OCI-LY1 (cell line): ENCODE measurements around the gene NPAS3.

Experiments used
- H2AFZ ChIP-seq: fragments of 200-600 bp; sonication (generic), shearing (Covaris generic); 2 replicates; pipeline ENCODE4 v1.6.0; 2014; ENCODE audit warnings: antibody characterized with exemption, mild to moderate bottlenecking, low read length
- H3F3A ChIP-seq: fragments of 200-600 bp; sonication (generic), shearing (Covaris generic); 2 replicates; pipeline ENCODE4 v1.6.0; 2014; ENCODE audit warnings: mild to moderate bottlenecking, antibody characterized with exemption, low read length, moderate library complexity; ENCODE audit not compliant: insufficient read depth
- H3K27ac ChIP-seq: fragments of 200-600 bp; sonication (generic); 2 replicates; pipeline ENCODE4 v1.5.1; 2014; ENCODE audit warnings: low read length, mixed run types, mild to moderate bottlenecking, low read depth; ENCODE audit not compliant: poor library complexity, severe bottlenecking
- H3K27me3 ChIP-seq: fragments of 200-600 bp; sonication (generic); 2 replicates; pipeline ENCODE4 v1.6.0; 2014; ENCODE audit warnings: antibody characterized with exemption, mild to moderate bottlenecking, low read length, moderate library complexity; ENCODE audit not compliant: insufficient read depth
- H3K36me3 ChIP-seq: fragments of 200-600 bp; sonication (generic); 2 replicates; pipeline ENCODE4 v1.6.1; 2014; ENCODE audit warnings: mild to moderate bottlenecking, antibody characterized with exemption, low read length, moderate library complexity, mixed read lengths; ENCODE audit not compliant: insufficient read depth
- H3K4me1 ChIP-seq: fragments of 200-600 bp; sonication (generic); 2 replicates; pipeline ENCODE4 v1.5.1; 2014; ENCODE audit warnings: mild to moderate bottlenecking, low read length, moderate library complexity; ENCODE audit not compliant: insufficient read depth, severe bottlenecking
- H3K4me2 ChIP-seq: fragments of 200-600 bp; sonication (generic), shearing (Covaris generic); 2 replicates; pipeline ENCODE4 v1.6.1; 2014; ENCODE audit warnings: low read length
- H3K4me3 ChIP-seq: fragments of 200-600 bp; sonication (generic); 2 replicates; pipeline ENCODE4 v1.5.1; 2014; ENCODE audit warnings: low read length, low read depth, mild to moderate bottlenecking, mixed read lengths; ENCODE audit not compliant: poor library complexity, severe bottlenecking
- H3K79me2 ChIP-seq: fragments of 200-600 bp; shearing (Covaris generic); 2 replicates; pipeline ENCODE4 v1.6.1; 2016; ENCODE audit warnings: mixed run types, low read length, mixed read lengths; ENCODE audit not compliant: insufficient read depth
- H3K9ac ChIP-seq: fragments of 200-600 bp; sonication (generic), shearing (Covaris generic); 2 replicates; pipeline ENCODE4 v1.6.1; 2014; ENCODE audit warnings: mild to moderate bottlenecking, low read length, mixed read lengths
- H3K9me2 ChIP-seq: fragments of 200-600 bp; sonication (generic), shearing (Covaris generic); 2 replicates; pipeline ENCODE4 v1.6.1; 2014; ENCODE audit warnings: low read depth, mild to moderate bottlenecking, low read length, mixed read lengths
- H3K9me3 ChIP-seq: fragments of 200-600 bp; shearing (Covaris generic); 2 replicates; pipeline ENCODE4 v1.6.1; 2014; ENCODE audit warnings: low read length, mixed read lengths
- H4K20me1 ChIP-seq: fragments of 200-600 bp; sonication (generic), shearing (Covaris generic); 2 replicates; pipeline ENCODE4 v1.6.0; 2016; ENCODE audit warnings: mild to moderate bottlenecking, low read length; ENCODE audit not compliant: insufficient read depth
- EZH2 ChIP-seq: fragments of 200-600 bp; sonication (generic), shearing (Covaris generic); IDR thresholded peaks from 2 replicates; pipeline ENCODE4 v1.8.0; 2017; ENCODE audit warnings: borderline replicate concordance, mixed run types, mild to moderate bottlenecking, antibody characterized with exemption, low read length, moderate library complexity, mixed read lengths
- TF ChIP-seq, protein P1 (sequence below): fragments of 200-600 bp; sonication (generic), shearing (Covaris generic); IDR thresholded peaks from 2 replicates; pipeline ENCODE4 v1.5.1; 2017; ENCODE audit warnings: mild to moderate bottlenecking, antibody characterized with exemption, low read length, moderate library complexity, mixed read lengths

Gene NPAS3

DNA sequence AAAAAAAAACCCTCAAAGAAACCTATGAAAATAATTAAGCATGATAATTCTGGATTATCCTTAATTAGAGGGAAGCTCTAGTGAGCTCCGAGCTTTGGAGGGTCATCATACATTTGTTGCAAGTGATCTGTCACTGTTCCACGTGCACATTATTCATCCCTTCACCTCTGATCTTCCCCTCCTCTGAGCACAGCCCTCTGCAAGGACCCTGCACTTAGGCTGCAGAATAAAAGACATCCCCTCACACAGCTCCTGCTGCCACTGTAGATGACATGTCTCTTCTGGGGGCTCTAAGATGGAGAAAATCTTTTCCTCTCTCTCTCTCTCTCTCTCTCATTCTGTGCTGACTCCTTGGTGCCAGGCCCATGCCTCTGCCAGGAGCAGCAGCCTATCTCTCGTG lies 711.8 kb downstream of the NPAS3 start:
- no peaks in the 10 kb centered on the region for H3K27me3 ChIP-seq
- no peaks in the 10 kb centered on the region for H3K36me3 ChIP-seq
- H3K9me2 ChIP-seq, result no peaks in the 10 kb centered on the region
- H3K9ac ChIP-seq, result no peak overlapping the region
- no peaks in the 10 kb centered on the region for H3K9me3 ChIP-seq
- no peaks in the 10 kb centered on the region for H3F3A ChIP-seq
- TF ChIP-seq EZH2, result no peak
- TF ChIP-seq, protein P1, sequence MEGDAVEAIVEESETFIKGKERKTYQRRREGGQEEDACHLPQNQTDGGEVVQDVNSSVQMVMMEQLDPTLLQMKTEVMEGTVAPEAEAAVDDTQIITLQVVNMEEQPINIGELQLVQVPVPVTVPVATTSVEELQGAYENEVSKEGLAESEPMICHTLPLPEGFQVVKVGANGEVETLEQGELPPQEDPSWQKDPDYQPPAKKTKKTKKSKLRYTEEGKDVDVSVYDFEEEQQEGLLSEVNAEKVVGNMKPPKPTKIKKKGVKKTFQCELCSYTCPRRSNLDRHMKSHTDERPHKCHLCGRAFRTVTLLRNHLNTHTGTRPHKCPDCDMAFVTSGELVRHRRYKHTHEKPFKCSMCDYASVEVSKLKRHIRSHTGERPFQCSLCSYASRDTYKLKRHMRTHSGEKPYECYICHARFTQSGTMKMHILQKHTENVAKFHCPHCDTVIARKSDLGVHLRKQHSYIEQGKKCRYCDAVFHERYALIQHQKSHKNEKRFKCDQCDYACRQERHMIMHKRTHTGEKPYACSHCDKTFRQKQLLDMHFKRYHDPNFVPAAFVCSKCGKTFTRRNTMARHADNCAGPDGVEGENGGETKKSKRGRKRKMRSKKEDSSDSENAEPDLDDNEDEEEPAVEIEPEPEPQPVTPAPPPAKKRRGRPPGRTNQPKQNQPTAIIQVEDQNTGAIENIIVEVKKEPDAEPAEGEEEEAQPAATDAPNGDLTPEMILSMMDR, result no peak
- no peaks in the 10 kb centered on the region for H4K20me1 ChIP-seq
- no peak overlapping the region for H3K4me2 ChIP-seq
- H3K27ac ChIP-seq, result no peak overlapping the region
- H3K79me2 ChIP-seq, result no peaks in the 10 kb centered on the region
- H3K4me3 ChIP-seq, result no peak overlapping the region
- no peaks in the 10 kb centered on the region for H3K4me1 ChIP-seq
- H2AFZ ChIP-seq, result no peak overlapping the region

DNA sequence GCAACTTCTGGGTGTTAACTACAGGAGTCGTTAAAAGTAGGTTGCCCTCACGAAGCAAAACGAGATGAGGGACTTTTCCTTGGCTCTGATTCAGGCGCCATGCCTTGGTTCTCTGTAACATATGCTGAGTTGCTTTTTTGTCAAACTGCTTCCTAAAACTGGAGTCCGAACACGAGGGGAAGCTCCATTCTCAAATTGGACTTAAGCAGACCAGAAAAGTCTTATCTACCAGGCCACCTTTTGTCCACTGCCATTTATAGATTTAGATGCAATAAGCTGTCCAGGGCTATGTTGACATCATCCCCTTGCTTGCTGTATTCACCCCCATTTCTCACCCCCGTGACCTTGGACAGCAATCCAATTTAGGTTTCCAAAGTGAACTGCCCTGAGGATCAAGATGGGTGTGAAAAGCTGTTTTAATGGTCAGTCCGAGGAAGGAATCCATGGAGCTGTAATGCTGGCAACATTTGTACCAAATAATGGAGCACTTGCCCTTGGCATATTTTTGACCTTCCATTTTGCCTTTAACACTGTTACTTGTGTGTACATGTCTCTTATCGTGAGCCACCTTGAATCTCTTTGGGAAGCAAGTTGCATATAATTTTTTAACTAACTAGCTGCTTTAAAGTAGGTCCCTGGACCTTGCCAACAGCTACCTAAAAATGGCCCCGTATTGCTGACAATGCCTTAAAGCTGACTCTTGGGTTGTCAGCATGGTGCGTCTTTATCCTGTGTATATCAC lies 714.1 kb downstream of the NPAS3 start:
- H4K20me1 ChIP-seq, result no peaks in the 10 kb centered on the region
- no peaks in the 10 kb centered on the region for H3K36me3 ChIP-seq
- no peaks in the 10 kb centered on the region for H3K9me3 ChIP-seq
- no peak overlapping the region for H3K4me3 ChIP-seq
- H3K9ac ChIP-seq, result no peak overlapping the region
- no peaks in the 10 kb centered on the region for H3K27me3 ChIP-seq
- no peak overlapping the region for H3K27ac ChIP-seq
- no peaks in the 10 kb centered on the region for H3K9me2 ChIP-seq
- H3K4me1 ChIP-seq, result no peaks in the 10 kb centered on the region
- H2AFZ ChIP-seq, result no peak overlapping the region
- no peaks in the 10 kb centered on the region for H3F3A ChIP-seq
- no peaks in the 10 kb centered on the region for H3K79me2 ChIP-seq
- no peak overlapping the region for H3K4me2 ChIP-seq
- TF ChIP-seq, protein P1, result no peak
- TF ChIP-seq EZH2, result no peak

DNA sequence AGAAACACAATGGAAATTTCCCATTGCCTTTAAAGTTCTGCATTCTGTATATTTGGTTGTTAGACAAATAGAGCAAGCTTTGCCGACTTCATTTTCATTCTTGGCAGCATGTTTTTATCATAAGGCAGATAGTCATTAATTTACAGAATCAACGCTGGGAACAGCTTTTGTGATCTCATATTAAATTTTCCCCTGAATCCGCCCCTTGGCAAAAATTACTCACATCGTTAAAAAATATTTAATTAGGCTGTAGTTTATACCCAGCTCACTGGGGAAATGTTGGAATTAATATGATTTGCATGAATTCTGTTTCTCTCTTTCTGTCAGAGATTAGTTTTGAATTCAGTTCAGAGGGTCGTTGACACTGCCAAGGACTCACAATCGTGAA lies 714.6 kb downstream of the NPAS3 start:
- no peaks in the 10 kb centered on the region for H3K36me3 ChIP-seq
- H4K20me1 ChIP-seq, result no peaks in the 10 kb centered on the region
- H3K9me3 ChIP-seq, result no peaks in the 10 kb centered on the region
- no peak overlapping the region for H3K4me2 ChIP-seq
- H3K27me3 ChIP-seq, result no peaks in the 10 kb centered on the region
- H3K9me2 ChIP-seq, result no peaks in the 10 kb centered on the region
- H3K4me1 ChIP-seq, result no peaks in the 10 kb centered on the region
- TF ChIP-seq, protein P1, result no peak
- no peak for TF ChIP-seq EZH2
- no peak overlapping the region for H3K4me3 ChIP-seq
- no peaks in the 10 kb centered on the region for H3F3A ChIP-seq
- H2AFZ ChIP-seq, result no peak overlapping the region
- H3K79me2 ChIP-seq, result no peaks in the 10 kb centered on the region
- H3K27ac ChIP-seq, result no peak overlapping the region
- no peak overlapping the region for H3K9ac ChIP-seq
